NK-92 treated with Interleukin-12 subunit alpha and Interleukin-12 subunit beta, amount 100 ng/mL, for 24 hours (cell line): ENCODE measurements around the gene ARMC7.
"Not testable (repeated sequence)": the region's sequence is repeated elsewhere in the genome, so short reads cannot be mapped to it uniquely, and the experiment has no call there.

Experiments used
- DNase-seq: peaks from one replicate; lab custom pipeline; 2025; lab: John Stamatoyannopoulos, UW

ARMC7 gene

DNA sequence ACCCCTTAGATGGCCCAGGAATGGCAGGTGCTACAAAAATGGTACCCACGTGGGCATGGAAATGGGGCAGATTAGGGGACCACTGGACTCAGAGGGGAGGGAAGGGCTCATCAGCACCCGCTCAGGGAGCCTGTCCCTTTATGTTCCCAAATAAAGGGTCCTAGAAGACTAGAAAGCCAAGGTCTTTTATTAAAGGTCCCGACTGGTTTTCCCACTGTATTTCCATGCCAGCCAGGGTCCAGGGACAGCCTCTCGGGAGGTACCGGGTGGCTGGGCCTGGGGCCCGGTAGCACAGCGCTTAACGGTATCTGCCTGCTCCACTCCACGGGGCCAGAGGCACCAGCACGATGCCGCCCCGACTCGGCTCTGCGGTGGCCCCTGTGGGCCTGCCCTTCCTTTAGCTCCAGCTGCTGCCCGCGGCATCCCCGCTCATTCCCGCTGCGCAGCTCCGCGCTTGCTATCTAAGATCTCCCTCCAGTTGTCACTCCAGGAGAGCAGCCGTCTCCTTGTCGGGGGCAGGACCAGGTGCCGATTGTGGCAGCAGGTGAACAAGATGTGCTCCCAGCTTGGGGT is 20.4 kb downstream of the ARMC7 start:
- DNase-seq: no peak

DNA sequence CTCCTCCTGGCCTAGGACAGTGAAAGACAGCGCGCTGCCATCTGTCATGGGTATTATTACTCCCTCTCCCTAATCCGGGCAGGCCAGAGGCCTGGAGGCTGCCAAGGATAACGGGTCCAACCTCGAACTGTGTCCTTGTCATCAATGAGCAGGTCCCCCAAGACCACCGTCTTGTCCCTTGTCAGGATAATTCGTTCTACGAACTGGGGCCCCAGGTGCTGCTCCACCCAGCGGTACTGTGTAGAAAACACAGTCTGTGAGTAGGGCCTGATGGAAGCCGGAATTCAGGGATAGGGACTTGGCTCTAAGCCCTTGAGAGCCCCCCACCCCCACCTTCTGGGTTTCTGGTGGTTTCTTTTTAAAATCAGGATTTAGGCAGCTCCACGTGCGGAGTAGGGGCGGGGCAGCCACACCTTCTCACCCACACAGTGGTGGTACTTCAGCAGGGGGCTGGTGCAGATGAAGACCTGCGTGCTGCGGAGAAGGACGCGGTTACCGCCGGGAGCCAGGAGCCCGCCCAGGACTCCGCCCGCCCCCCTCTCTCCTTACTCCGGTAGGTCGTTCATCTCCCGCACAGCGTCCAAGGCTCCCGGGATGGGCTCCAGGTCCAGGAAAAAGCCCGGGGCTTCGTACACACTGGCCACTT is 21.0 kb downstream of the ARMC7 start:
- DNase-seq: peak; percentile 44

DNA sequence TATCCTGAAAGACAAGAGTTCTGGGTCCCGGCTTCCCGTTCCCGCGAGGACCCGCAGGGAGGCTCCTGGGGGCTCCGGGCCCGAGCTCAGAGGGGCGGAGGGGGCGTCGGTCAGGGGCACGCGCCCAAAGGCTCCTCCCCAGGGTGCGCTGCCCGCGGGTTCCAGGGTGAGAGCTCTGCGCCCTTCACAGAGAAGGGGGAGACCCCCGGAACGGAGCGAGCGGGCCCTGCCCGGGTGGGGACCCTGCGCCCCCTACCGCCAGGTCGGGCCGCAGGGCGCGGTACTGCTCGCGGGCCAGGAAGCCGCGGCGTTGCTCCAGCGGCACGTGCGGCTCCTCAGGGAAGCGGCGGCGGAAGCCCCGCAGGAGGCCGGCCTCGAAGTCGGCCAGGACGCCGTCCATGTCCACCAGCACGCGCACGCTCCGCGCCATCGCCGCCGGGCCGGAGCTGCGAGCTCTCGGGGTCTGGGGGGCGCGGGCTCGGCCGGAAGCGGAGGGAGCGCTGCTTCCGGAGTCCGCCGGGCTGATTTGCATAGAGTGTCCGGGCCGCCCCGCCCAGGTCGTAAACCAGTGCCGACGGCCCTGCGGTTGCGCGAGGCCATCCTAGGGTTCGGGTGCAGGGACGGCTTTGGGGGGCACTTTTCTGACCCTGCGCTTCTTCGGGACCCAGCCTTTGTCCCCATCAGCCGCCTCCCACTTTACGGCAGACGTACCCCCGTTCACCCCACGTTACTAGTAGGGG is 21.7 kb downstream of the ARMC7 start, which contains the start of gene NT5C:
NT5C (minus strand) TSS at position 465 of the 740 bp plus-strand sequence; CDS start at position 430, 35 bp downstream.
- DNase-seq: peak; percentile 70

DNA sequence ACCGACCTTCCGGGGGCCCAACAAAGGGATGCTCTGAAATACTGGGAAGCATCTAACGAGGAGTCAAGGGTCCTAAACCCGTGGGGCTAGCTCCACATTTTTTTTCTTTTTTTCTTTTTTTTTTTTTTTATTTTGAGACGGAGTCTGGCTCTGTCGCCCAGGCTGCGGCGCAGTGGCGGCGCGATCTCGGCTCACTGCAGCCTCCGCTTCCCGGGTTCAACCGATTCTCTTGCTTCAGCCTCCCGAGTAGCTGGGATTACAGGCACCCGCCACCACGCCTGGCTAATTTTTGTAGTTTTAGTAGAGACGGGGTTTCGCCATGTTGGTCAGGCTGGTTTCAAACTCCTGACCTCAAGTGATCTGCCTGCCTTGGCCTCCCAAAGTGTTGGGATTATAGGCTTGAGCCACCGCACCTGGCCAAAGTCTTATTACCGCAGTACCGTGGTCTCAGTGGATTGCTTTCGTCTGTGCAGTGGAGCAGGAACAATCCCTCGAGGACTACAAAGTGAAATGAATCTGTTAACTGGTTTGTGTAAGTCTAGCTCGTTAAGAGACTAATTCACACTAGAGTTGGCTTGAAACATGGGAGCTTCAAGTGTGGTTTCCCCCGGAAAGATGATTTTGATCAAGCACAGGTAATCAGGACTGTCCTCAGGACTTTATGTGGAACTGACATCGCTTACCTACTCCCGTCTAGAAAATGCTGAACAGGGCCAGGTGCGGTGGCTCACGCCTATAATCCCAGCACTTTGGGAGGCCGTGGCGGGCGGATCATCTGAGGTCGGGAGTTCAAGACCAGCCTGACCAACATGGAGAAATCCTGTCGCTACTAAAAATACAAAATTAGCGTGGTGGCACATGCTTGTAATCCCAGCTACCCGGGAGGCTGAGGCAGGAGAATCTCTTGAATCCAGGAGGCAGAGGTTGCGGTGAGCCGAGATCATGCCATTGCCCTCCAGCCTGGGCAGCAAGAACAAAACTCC is 22.5 kb downstream of the ARMC7 start:
- not testable (repeated sequence) for DNase-seq

DNA sequence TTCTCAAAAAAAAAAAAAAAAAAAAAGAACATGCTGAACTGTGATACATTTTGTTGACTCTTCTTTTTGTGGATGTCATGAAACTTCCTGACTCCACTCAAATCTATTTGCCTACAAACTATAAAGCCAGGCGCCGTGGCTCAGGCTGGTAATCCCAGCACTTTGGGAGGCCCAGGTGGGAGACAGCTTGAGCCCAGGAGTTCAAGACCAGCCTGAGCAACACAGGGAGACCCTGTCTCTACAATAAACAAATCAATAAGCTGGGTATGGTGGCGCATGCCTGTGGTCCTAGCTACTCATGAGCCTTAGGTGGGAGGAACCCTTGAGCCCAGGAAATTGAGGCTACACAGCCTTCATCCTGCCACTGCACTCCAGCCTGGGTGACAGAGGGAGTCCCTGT is 23.2 kb downstream of the ARMC7 start:
- DNase-seq: no peak

DNA sequence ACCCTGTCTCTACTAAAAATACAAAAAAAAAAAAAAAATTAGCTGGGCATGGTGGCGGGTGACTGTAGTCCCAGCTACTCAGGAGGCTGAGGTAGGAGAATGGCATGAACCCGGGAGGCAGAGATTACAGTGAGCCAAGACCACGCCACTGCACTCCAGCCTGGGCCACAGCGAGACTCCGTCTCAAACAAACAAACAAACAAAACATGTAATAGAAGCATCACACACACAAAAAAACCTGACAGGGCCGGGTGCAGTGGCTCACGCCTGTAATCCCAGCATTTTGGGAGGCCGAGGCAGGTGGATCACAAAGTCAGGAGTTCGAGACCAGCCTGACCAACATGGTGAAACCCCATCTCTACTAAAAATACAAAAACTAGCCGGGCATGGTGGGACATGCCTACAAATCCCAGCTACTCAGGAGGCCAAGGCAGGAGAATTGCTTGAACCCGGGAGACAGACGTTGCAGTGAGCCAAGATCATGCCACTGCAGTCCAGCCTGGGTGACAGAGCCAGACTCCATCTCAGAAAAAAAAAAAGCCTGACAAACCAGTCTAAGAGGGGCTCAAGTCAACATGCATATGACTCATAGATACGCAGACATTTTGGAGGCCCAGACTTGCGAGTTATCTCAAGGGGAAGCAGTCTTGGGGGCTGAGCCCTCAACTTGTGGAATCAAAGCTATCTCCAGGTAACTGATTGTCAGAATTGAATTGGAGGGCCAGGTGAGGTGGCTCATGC is 24.0 kb downstream of the ARMC7 start:
- not testable (repeated sequence) for DNase-seq

DNA sequence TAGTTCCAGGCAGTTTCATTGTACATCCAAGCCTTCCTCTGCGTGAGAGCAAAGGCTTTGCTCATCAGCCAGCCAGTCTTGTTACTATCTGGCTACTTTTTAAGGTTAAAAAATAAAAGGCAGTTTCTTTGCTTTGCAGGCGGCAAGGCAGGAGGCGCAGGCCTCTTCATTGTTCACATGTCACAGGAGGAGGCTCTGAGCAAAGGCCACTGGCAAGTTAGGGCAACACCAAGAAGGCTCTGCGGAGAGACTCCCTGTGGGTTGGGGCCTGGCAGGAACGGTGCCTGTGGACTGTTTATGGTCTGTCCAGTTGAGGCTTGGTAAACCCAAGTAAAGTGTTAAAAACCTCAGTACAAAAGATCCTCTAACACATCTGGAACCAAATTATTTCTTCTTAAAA is 25.7 kb downstream of the ARMC7 start:
- DNase-seq: no peak

DNA sequence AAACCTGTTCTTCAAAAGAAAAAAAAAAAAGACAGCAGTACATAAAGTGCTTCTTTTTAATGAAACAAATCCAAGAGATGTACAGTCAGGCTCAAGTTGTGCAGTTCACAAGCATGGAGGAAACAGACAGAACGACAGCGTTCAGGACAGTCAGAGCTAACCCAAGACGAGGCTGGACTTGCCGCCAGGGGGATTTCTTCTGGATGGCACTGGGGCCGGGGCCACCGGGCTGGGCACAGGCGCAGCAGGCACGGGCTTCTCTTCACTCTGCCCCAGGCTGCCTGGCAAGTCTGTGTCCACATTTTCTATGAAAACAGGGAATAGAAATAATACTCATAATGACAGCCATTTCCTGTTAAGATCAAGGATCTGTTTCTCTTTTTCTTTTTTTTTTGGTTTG is 26.2 kb downstream of the ARMC7 start:
- no peak for DNase-seq

DNA sequence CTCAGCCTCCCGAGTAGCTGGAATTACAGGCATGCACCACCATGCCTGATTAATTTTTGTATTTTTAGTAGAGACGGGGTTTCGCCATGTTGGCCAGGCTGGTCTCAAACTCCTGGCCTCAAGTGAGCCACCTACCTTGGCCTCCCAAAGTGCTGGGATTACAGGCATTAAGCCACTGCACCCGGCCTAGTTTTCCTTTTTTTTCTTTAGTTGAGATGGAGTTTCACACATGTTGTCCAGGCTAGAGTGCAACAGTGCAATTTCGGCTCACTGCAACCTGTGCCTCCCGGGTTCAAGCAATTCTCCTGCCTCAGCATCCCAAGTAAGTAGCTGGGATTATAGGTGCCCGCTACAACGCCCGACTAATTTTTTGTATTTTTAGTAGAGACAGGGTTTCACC is 28.0 kb downstream of the ARMC7 start:
- DNase-seq: not testable (repeated sequence)

DNA sequence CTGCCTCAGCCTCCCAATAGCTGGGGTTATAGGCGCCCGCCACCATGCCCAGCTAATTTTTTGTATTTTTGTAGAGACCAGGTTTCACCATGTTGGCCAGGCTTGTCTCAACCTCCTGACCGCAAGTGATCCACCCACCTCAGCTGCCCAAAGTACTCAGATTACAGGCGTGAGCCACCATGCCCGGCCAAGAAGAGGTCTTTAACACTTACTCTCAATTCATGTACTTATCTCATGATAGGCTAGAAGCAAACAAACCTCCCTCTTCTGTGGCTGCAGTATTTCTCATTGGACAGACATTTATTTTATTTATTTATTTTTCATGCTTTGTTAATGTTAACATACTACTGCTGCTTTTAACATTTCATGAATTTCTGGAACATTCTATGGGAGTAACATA is 28.8 kb downstream of the ARMC7 start:
- no peak for DNase-seq

DNA sequence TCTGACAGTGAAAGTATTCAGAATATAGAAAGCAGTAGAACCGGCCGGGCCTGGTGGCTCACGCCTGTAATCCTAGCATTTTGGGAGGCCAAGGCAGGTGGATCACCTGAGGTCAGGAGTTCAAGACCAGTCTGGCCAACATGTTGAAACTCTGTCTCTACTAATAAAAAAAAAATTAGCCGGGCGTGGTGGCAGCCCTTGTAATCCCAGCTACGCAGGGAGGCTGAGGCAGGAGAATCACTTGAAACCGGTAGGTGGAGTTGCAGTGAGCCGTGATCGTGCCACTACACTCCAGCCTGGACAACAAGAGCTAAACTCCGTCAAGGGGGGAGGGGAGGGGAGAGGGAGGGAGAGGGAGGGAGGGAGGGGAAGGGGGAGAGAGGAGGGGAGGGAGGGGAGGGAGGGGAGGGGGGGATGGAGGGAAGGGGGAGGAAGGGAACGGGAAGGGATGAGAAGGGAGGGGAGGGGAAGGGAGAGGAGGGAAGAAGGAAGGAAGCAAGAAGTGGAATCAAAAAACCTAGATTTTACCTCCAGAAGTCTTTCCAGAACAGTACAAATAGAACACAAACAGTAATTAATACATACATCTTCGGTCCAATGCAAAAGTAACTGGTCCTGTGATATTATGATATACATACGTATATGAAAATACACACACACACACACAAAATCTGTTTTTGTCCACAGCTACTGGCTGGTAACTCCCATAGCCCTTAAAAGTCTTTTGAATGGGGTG is 32.6 kb downstream of the ARMC7 start:
- DNase-seq: no peak

DNA sequence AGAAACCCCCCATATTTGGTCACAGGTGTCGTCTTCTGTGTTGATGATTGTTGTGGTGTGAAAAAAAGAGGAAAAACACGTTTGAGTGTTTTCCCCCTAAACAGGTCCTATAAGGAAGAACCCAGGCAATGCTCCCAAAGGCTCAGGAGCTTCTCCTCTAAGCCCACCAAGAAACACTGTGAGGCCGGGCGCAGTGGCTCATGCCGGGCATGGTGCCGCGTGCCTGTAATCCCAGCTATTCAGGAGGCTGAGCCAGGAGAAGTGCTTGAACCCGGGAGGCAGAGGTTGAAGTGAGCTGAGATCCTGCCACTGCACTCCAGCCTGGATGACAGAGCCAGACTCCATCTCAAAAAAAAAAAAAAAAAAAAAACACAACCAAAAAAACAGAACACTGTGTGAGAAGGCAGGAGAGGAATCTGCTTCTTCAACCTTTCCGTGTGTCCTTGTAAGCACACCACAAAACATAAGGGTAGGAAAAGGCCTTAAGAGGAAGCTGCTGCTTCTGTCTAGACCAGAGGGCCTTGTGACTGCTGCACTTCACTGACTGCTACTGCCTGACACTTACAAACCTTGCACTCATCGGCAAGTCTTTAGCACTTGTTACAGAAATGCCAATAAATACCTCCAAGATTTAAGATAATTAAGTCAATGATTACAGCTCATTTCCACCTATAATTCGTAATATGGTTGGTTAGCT is 35.2 kb downstream of the ARMC7 start:
- DNase-seq: no peak

DNA sequence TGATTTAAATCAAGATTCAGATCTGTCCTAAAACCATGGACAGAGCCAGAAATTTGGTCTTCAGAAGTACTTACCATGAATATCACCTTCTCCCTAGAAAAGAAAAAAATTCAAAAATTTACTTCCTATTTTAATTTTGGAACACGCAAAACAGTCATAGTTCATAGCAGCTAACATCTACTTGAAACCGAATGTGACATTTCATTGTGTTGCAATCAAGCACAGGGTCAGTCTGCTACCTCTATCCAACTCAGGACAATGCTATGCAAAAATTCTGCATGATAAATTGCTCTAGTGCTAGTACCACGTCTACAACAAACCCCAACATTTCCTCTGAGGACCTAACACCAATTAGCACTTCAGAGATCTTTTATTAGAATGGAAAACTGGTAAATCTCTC is 36.8 kb downstream of the ARMC7 start:
- DNase-seq: no peak

DNA sequence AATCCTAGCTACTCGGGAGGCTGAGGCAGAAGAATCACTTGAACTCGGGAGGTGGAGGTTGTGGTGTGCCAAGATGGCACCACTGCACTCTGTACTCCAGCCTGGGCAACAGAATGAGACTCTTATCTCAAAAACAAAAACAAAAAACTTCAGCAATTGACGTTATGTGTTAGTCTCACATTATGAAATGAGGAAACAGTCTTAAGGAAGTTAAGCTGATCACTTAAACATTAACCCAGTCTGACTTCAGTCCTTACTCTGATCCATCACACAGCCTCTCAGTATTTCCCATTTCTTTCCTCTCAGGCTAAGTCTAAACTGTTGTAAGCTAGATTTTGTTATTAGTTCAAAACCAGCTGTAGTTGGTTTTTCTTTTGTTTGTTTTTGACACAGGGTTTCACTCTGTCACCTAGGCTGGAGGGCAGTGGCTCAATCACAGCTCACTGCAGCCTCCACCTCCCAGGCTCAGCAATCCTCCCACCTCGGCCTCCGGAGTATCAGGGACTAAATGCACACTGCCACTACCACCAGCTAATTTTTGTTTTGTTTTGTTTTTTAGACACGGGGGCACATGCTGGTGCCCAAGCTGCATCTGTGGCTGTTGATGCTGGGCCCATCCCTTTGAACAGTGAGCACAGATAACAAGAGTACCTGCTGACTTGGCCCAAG is 38.2 kb downstream of the ARMC7 start:
- no peak for DNase-seq

DNA sequence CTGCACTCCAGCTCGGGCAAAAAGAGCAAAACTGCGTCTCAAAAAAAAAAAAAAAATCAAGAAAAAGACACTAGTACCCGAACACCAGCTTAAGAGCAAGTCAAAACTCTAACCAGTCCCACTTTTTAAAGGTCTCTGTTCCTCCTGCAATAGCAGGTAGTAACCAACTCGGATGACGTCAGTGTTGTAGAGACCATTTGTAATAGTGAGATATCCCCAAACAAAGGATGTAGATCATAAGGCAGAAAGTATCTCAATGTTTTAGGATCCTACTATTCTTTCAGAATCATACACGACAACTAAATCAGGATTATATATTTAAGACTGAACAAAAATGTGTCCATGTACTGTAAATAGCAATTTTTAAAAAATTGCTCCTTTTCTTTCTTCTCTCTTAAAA is 42.2 kb downstream of the ARMC7 start:
- no peak for DNase-seq

DNA sequence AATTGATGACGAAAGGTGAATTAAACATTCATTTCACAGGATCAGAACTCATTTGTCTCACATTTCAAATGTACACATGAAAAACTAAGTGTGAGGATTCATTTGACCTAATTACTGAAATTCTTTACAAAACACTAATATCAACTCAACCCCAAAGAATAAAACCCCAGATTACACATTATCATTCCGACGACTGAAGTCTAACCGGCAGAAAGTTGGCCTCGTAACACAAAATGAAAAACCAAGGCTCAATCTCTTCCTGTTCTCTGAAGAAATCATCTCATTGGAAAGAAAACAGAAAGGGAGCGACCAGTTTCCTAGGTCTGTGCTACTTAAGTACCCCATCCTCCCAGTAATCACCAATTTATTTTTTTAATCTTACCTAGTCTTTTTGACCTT is 42.8 kb downstream of the ARMC7 start:
- no peak for DNase-seq

DNA sequence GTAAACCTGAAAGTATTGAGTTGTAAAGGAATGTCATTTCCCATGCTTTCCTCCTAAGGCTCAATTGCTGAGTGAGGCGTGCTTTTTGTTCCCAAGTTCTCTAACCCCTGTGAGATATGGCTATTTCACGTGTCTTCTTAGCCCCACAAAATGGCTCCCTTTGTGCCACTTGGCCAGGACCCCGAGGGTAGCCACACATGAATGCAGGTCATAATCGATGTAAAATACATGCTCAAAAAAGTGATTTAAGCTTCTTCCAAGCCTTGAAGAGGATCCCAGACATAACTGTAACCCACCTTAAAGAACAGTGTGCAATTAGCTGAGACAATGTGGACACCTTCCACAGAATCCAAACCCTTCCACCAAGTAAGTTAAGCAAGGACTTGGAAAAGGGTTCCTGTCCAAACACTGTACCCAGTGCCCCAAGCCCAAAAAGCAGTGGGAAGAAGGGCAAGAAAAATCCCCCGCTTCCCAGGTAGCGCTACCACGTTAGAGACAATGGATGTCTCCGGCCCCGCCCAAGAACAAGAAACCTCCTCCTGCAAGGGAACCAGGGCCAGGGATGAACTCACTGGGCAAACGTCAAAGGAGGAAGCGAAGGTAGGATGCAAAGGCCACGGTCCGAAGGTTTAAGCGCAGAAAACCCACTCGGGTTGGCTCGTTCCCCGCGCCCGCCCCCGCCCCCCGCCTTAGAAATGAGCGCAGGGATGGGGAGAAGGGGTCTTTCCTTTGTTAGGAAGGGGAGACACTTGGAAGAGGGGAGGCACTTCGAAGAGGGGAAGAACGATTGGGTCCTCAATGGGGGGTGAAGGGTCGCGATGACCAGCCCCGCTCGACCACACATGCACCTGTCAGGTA is 43.4 kb downstream of the ARMC7 start:
- no peak for DNase-seq

DNA sequence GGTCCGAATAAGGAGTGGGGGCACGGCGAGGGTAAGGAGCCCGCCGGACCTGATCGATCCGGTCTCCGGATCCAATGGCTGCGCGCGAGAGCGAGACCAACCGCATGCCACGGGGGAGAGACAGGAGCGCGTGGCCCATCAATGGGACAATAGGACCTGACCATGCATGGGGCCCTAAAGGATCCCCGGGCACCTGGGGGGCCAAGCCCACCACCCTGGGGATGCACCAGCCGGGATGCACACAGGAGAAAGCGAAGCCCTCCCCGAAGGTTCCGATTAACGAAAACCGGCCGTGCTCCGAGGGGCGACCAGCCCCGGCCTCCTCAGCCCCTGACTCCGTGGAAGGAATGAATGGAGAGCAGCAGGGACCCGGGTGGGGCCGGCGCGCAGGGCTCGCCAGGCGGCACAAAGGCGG is 44.0 kb downstream of the ARMC7 start:
- peak; percentile 40 for DNase-seq
